ENCODE results near the gene GH1.
A peak's percentile ranks its signal among the peaks of the same experiment; 100 is the strongest.

GH1 gene

DNA sequence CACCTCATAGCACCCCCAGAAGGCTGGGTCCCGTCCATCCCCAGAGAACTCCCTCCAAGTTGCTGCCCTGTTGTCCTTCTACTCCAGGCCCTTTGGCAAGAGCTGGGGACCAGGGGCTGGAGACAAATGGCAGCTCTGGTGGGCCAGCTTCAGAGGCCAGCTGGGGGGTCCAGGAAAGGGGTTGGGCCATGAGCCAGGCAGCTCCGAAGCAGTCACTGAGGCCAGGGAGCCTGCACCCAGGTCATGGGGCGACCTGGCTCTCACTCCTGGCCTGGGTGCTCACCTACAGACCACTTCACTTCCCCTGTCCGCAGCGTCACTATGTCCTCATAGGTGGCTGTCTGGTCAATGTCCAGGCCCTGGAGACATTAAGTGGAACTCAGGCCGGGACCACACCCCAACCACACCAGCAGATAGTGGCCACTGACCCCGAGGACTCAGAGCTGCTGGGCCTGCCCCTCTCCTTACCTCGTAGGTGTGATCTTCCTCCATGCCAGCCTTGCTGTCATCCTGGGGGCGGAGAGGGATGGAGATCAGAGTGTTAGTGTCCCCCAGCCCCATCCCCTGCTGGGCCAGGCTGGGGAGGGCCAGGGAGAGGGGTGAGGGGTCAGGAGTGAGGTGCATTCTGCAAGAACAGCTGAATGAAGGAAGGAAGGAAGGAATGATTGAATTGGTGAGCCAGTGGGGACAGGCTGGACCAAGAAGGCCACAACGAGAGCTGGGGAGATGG is 10.5 kb upstream of the GH1 start:
- Histone ChIP-seq H3K4me3 (ENCODE audit: low read depth, low read length, poor library complexity, severe bottlenecking) (peak overlapping the region; percentile 97), H3K4me2 (ENCODE audit: low read length) (peak overlapping the region; percentile 96), H3K27ac (ENCODE audit: low read depth, low read length, poor library complexity, severe bottlenecking) (peak overlapping the region; percentile 97), H3K4me1 (ENCODE audit: insufficient read depth, low read length, severe bottlenecking) (peaks cover 83% of the 10 kb centered on the region), H2AFZ (ENCODE audit: low read length) (no peak overlapping the region), H3K79me2 (ENCODE audit: insufficient read depth, low read length) (peaks cover 23% of the 10 kb centered on the region), H3K9me2 (ENCODE audit: low read depth, low read length) (no peaks in the 10 kb centered on the region), H3K27me3 (ENCODE audit: insufficient read depth, low read length) (no peaks in the 10 kb centered on the region), H3K9me3 (ENCODE audit: low read length) (no peaks in the 10 kb centered on the region), H3K36me3 (ENCODE audit: insufficient read depth, low read length) (peaks cover 50% of the 10 kb centered on the region), H4K20me1 (ENCODE audit: insufficient read depth, low read length) (no peaks in the 10 kb centered on the region), H3K9ac (ENCODE audit: low read length) (peak overlapping the region; percentile 100), H3F3A (ENCODE audit: insufficient read depth, low read length) (peaks cover 18% of the 10 kb centered on the region)
- no peak for TF ChIP-seq EZH2 (IDR thresholded peaks at IDR 0.05; ENCODE audit: borderline replicate concordance, low read length)
- TF ChIP-seq, protein P1, sequence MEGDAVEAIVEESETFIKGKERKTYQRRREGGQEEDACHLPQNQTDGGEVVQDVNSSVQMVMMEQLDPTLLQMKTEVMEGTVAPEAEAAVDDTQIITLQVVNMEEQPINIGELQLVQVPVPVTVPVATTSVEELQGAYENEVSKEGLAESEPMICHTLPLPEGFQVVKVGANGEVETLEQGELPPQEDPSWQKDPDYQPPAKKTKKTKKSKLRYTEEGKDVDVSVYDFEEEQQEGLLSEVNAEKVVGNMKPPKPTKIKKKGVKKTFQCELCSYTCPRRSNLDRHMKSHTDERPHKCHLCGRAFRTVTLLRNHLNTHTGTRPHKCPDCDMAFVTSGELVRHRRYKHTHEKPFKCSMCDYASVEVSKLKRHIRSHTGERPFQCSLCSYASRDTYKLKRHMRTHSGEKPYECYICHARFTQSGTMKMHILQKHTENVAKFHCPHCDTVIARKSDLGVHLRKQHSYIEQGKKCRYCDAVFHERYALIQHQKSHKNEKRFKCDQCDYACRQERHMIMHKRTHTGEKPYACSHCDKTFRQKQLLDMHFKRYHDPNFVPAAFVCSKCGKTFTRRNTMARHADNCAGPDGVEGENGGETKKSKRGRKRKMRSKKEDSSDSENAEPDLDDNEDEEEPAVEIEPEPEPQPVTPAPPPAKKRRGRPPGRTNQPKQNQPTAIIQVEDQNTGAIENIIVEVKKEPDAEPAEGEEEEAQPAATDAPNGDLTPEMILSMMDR (IDR thresholded peaks at IDR 0.05; ENCODE audit: low read length), result no peak

DNA sequence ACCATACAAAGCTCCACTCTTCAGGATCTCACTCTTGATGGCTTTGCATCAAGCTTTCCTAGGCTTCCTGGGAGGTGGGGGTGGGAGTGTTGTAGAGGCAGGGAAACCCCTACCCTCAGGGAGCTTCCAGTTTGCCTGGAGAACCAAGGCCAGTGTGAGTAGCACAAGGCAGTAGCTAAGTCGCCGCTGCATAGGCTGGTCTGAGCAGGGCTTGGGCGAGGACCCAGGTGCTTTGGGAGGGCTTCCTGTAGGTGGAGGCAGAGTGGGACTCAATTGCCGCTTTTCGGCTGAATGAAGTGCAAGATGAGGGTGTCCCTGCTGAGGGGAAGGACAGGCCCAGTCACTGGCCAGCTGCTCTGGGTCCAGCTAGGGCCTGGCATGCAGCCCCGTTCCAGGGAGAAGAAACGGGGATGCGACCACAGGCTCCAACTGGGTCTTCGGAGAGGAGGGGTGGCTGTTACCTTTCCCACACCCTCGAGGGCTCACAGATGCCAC is 9.6 kb upstream of the GH1 start:
- peak overlapping the region; percentile 96 for H3K4me2 ChIP-seq (ENCODE audit: low read length)
- H2AFZ ChIP-seq (ENCODE audit: low read length), result no peak overlapping the region
- H3K27ac ChIP-seq (ENCODE audit: low read depth, low read length, poor library complexity, severe bottlenecking), result peak overlapping the region; percentile 97
- no peaks in the 10 kb centered on the region for H3K9me2 ChIP-seq (ENCODE audit: low read depth, low read length)
- TF ChIP-seq EZH2 (IDR thresholded peaks at IDR 0.05; ENCODE audit: borderline replicate concordance, low read length), result no peak
- TF ChIP-seq, protein P1 (IDR thresholded peaks at IDR 0.05; ENCODE audit: low read length), result no peak
- H3K79me2 ChIP-seq (ENCODE audit: insufficient read depth, low read length), result peaks cover 23% of the 10 kb centered on the region
- peaks cover 50% of the 10 kb centered on the region for H3K36me3 ChIP-seq (ENCODE audit: insufficient read depth, low read length)
- H3K4me3 ChIP-seq (ENCODE audit: low read depth, low read length, poor library complexity, severe bottlenecking), result peak overlapping the region; percentile 97
- H3K9me3 ChIP-seq (ENCODE audit: low read length), result no peaks in the 10 kb centered on the region
- H3K9ac ChIP-seq (ENCODE audit: low read length), result peak overlapping the region; percentile 100
- H4K20me1 ChIP-seq (ENCODE audit: insufficient read depth, low read length), result no peaks in the 10 kb centered on the region
- H3F3A ChIP-seq (ENCODE audit: insufficient read depth, low read length), result peaks cover 18% of the 10 kb centered on the region
- H3K27me3 ChIP-seq (ENCODE audit: insufficient read depth, low read length), result no peaks in the 10 kb centered on the region
- H3K4me1 ChIP-seq (ENCODE audit: insufficient read depth, low read length, severe bottlenecking), result peaks cover 82% of the 10 kb centered on the region

- Histone ChIP-seq H2AFZ (ENCODE audit: low read length) (no peak overlapping the region), H3K27ac (ENCODE audit: low read depth, low read length, poor library complexity, severe bottlenecking) (peak overlapping the region; percentile 97), H3K9ac (ENCODE audit: low read length) (peak overlapping the region; percentile 100), H3K9me3 (ENCODE audit: low read length) (no peaks in the 10 kb centered on the region), H3K27me3 (ENCODE audit: insufficient read depth, low read length) (no peaks in the 10 kb centered on the region), H3K4me1 (ENCODE audit: insufficient read depth, low read length, severe bottlenecking) (peaks cover 82% of the 10 kb centered on the region), H4K20me1 (ENCODE audit: insufficient read depth, low read length) (no peaks in the 10 kb centered on the region), H3K4me2 (ENCODE audit: low read length) (peak overlapping the region; percentile 96), H3K79me2 (ENCODE audit: insufficient read depth, low read length) (peaks cover 21% of the 10 kb centered on the region), H3K4me3 (ENCODE audit: low read depth, low read length, poor library complexity, severe bottlenecking) (peak overlapping the region; percentile 97), H3K36me3 (ENCODE audit: insufficient read depth, low read length) (peaks cover 50% of the 10 kb centered on the region), H3K9me2 (ENCODE audit: low read depth, low read length) (no peaks in the 10 kb centered on the region), H3F3A (ENCODE audit: insufficient read depth, low read length) (peaks cover 18% of the 10 kb centered on the region)
- TF ChIP-seq, protein P1 (IDR thresholded peaks at IDR 0.05; ENCODE audit: low read length), result no peak
- TF ChIP-seq EZH2 (IDR thresholded peaks at IDR 0.05; ENCODE audit: borderline replicate concordance, low read length), result no peak
These were observed 9.0 kb upstream of the GH1 start for GRCh38 chr17:63927464-63928171.

All from OCI-LY1 (cell line).